Gastroesophageal sphincter (tissue), 4 donors: ENCODE data around the gene UBE2V1. TPM values are rescaled to one million over a fixed set of nuclear protein-coding genes. Genes with fewer than 3 reads are reported as not detected.

Source experiments
- ATAC-seq: fragments of 150-250 bp; one replicate; pipeline ENCODE4 v1.9.1; 2016; ENCODE audit warnings: mild to moderate bottlenecking, moderate library complexity
- H3K27ac ChIP-seq, 4 donors: fragments of 200-600 bp; sonication (generic) in 3 of 4; 1 replicate in 3 of 4; 2 replicates in 1 of 4; pipeline ENCODE4 v1.5.1; 2016 to 2019
- H3K27me3 ChIP-seq: fragments of 200-600 bp; sonication (generic); one replicate; pipeline ENCODE4 v1.5.1; 2019
- H3K36me3 ChIP-seq, 2 donors: fragments of 200-600 bp; sonication (generic); one replicate each; pipeline ENCODE4 v1.5.1; 2019; ENCODE audit warnings: control low read depth in 1 of 2
- H3K4me1 ChIP-seq, 3 donors: fragments of 200-600 bp; sonication (generic); 1 replicate in 2 of 3; 2 replicates in 1 of 3; pipeline ENCODE4 v1.5.1; 2016 to 2019; ENCODE audit warnings: control low read depth in 2 of 3
- H3K4me3 ChIP-seq, 2 donors: fragments of 200-600 bp; sonication (generic); one replicate each; pipeline ENCODE4 v1.5.1; 2019; ENCODE audit warnings: mild to moderate bottlenecking in 1 of 2, moderate library complexity in 1 of 2
- H3K9me3 ChIP-seq, 3 donors: fragments of 200-600 bp; sonication (generic); one replicate each; pipeline ENCODE4 v1.5.1; 2017 to 2019; ENCODE audit warnings: control low read depth in 2 of 3
- EP300 ChIP-seq: sonication (generic); formaldehyde crosslinking; IDR thresholded peaks from one replicate; pipeline ENCODE4 v1.6.1; 2017; ENCODE audit warnings: antibody characterized with exemption, mild to moderate bottlenecking
- POLR2A ChIP-seq, 2 donors: fragments of 450-650 bp; IDR thresholded peaks; one replicate each; pipeline ENCODE4 v1.6.1; 2017; ENCODE audit warnings: antibody characterized with exemption in 2 of 2, mild to moderate bottlenecking in 2 of 2, moderate library complexity in 1 of 2
- POLR2AphosphoS5 ChIP-seq: sonication (generic); formaldehyde crosslinking; IDR thresholded peaks from one replicate; pipeline ENCODE4 v1.6.1; 2017; ENCODE audit warnings: antibody characterized with exemption
- WGBS, 2 donors: methylation state at CpG; one replicate each; pipeline ENCODE4 v1.1.5; 2018; ENCODE audit warnings: low coverage in 1 of 2; 5-methylcytosine and 5-hydroxymethylcytosine counted together
- total RNA-seq, 4 donors: library from RNA; depleted of rRNA; stranded (reverse); fragments of >200 nt; gene quantifications; one replicate each; pipeline ENCODE4 v1.1.0, GENCODE V29; 2016
- TF ChIP-seq, protein P1 (sequence below), 4 experiments: fragments of 200-600 bp in 2 of 4; fragments of 450-650 bp in 2 of 4; sonication (generic) in 1 of 4; IDR thresholded peaks; one replicate each; pipeline ENCODE4 v1.5.1; 2017 to 2019; ENCODE audit warnings: antibody characterized with exemption in 4 of 4, mild to moderate bottlenecking in 2 of 4, moderate library complexity in 2 of 4

UBE2V1 gene
- total RNA-seq, 4 donors from 2014 or later = 69.3 to 110 (median 87.9) TPM

DNA sequence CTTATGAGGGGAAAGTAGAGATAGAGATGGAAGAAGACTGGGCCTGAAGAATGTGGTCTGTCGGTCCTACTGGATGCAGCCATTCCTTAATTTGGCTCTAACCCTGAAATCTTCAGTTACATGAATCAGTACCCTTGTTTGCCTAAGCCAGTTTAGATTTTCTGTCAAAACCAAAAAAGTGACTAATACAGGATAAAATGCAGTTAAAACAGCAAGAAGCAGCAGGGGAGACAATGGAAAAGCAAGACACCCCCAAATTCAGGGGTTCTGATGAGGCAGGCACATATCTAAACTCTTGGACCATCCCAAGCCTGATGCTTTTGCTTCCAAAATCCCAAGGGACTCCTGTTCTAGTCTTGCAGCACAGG lies 17.4 kb upstream of the UBE2V1 start:
- Histone ChIP-seq H3K27ac (peak overlapping the region; percentile 51 to 89 (median 84)), H3K4me1 (peaks cover 4 to 83% (median 12%) of the 10 kb centered on the region in 3 donors)
- 43% methylated on average over 1 of the region's 1 CpG; no CpG with 5 or more reads in 1 of the 2 donors for WGBS, 2 donors

DNA sequence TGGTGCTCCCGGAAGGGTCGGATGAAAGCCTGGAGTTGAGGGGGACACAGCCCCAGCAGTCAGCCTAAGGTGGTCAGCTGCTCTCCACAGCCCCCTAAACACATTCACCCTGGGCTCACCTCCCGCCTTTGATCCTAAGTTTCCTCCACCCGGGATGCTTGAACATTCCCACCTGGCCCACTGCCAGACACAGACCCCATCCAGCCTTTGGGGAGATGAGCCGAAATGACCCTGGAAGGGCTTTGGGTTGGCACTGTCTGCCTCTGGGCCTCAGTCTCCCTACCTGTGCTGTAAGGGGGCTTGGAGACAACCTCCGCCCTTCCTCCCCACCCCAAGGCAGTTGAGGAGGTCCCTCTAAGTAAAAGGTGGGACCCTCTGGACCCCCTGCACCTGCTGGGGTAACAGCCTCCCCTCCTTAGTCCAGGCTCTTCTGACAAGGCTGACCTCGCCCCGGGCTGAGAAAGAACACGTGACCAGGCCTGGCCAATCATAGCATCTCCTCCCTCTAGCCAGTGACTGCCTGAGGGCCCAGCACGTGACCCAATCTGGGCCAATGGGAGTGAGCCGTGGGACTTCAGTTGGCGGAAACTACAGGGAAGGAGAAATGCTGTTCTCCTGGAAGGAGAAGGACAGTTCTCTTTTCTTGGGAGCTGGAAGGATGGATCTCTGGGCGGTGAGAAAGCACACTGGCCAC lies 16.9 kb upstream of the UBE2V1 start:
- H3K27me3 ChIP-seq = no peaks in the 10 kb centered on the region
- 92% methylated on average over 2 of the region's 13 CpGs; no CpG with 5 or more reads in 1 of the 2 donors for WGBS, 2 donors
- H3K27ac ChIP-seq = peak overlapping the region; percentile 51 to 89 (median 84)
- no peak for TF ChIP-seq EP300
- TF ChIP-seq, protein P1, sequence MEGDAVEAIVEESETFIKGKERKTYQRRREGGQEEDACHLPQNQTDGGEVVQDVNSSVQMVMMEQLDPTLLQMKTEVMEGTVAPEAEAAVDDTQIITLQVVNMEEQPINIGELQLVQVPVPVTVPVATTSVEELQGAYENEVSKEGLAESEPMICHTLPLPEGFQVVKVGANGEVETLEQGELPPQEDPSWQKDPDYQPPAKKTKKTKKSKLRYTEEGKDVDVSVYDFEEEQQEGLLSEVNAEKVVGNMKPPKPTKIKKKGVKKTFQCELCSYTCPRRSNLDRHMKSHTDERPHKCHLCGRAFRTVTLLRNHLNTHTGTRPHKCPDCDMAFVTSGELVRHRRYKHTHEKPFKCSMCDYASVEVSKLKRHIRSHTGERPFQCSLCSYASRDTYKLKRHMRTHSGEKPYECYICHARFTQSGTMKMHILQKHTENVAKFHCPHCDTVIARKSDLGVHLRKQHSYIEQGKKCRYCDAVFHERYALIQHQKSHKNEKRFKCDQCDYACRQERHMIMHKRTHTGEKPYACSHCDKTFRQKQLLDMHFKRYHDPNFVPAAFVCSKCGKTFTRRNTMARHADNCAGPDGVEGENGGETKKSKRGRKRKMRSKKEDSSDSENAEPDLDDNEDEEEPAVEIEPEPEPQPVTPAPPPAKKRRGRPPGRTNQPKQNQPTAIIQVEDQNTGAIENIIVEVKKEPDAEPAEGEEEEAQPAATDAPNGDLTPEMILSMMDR (IDR thresholded peaks at IDR 0.05) = no peak
- no peaks in the 10 kb centered on the region for H3K9me3 ChIP-seq
- peaks cover 0 to 77% of the 10 kb centered on the region in 2 donors for H3K36me3 ChIP-seq
- peak overlapping the region in 1 of 2 donors; percentile 29 for H3K4me3 ChIP-seq
- peaks cover 4 to 83% (median 12%) of the 10 kb centered on the region in 3 donors for H3K4me1 ChIP-seq
- peak; percentile 42 for ATAC-seq

More for the DNA sequence above, 17.4 kb upstream of the UBE2V1 start:
- no peak for ATAC-seq
- no peaks in the 10 kb centered on the region for H3K9me3 ChIP-seq
- no peaks in the 10 kb centered on the region for H3K27me3 ChIP-seq
- no peak overlapping the region for H3K4me3 ChIP-seq
- TF ChIP-seq, protein P1 (IDR thresholded peaks at IDR 0.05) = no peak
- peaks cover 0 to 77% of the 10 kb centered on the region in 2 donors for H3K36me3 ChIP-seq

DNA sequence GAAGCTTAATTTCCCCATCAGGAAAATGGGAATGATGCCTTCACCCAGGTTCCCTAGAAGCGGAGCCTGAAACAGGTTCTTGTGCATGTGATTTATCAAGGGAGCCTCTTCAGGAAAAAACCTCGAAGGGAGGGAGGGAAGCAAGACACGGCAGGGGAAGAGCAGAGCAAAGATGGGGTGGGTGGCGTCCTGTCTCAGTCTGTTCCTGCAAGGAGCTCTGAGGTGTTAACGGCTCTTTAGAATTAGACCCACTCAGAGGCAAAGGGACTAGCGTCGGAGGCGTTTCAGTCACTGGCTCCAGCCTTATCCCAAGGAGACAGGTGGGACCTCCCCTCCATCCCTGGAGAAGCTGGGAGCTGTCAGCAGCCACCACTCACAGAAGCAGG lies 15.6 kb upstream of the UBE2V1 start:
- H3K27ac ChIP-seq = peak overlapping the region in 3 of 4 donors; percentile 84 to 89 (median 85)
- H3K9me3 ChIP-seq = no peaks in the 10 kb centered on the region
- H3K27me3 ChIP-seq = no peaks in the 10 kb centered on the region
- 70 to 77% methylated on average over 2 to 6 of the region's 8 CpGs for WGBS, 2 donors
- peaks cover 0 to 79% of the 10 kb centered on the region in 2 donors for H3K36me3 ChIP-seq
- no peak for ATAC-seq
- no peak overlapping the region for H3K4me3 ChIP-seq
- peaks cover 4 to 75% (median 12%) of the 10 kb centered on the region in 3 donors for H3K4me1 ChIP-seq
- TF ChIP-seq EP300 (no peak), POLR2A (IDR thresholded peaks at IDR 0.05) (no peak), POLR2AphosphoS5 (no peak)
- TF ChIP-seq, protein P1 (IDR thresholded peaks at IDR 0.05) = no peak

DNA sequence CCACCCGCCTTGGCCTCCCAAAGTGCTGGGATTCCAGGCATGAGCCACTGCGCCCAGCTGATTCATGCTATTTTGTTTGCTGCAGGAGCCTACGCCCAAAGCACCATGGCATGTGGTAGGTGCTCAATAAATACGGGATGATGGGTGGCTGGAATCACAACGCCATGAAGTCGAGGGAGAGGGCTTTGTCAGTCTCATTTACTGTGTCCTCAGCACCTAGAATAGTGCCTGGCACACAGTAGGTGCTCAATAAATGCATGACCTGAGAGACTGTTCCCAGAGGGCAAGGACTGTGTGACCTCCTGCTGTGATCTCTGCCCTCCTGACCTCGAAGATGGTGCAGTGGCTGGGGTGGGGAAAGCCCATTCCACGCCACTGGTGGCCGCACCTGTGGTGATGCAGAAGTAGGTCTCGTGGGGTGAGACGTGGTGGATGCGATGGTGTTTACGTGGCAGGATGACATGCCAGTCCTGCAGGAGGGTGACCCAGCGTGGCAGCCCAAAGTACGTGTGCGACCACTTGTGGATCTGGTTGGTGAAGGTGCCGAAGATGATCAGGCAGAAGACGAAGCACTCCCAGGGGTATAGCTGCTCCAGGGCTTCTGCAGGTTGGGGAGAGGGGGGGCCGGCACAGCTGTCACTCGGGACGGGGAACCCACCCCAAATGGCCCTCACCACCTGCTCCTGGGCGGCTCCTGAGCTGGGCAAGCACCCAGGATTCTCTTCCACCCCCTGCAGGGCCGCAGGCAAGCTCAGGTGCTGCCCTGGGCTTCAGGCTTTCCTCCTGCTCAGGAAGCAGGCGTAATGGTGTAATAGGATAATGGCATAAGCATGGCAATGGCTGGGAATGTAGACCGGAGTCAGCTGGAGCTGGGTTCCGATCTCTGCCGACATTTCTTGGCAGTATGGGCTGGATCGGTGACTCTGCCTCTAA lies 14.9 kb upstream of the UBE2V1 start:
- peaks cover 0 to 81% of the 10 kb centered on the region in 2 donors for H3K36me3 ChIP-seq
- H3K9me3 ChIP-seq = no peaks in the 10 kb centered on the region
- 85 to 89% methylated on average over 4 to 12 of the region's 28 CpGs for WGBS, 2 donors
- no peak overlapping the region for H3K4me3 ChIP-seq
- H3K27ac ChIP-seq = peak overlapping the region in 3 of 4 donors; percentile 84 to 89 (median 85)
- no peaks in the 10 kb centered on the region for H3K27me3 ChIP-seq
- H3K4me1 ChIP-seq = peaks cover 4 to 68% (median 7%) of the 10 kb centered on the region in 3 donors
- TF ChIP-seq POLR2AphosphoS5 = no peak
- TF ChIP-seq POLR2A (IDR thresholded peaks at IDR 0.05) = no peak
- TF ChIP-seq EP300 = no peak
- no peak for ATAC-seq

DNA sequence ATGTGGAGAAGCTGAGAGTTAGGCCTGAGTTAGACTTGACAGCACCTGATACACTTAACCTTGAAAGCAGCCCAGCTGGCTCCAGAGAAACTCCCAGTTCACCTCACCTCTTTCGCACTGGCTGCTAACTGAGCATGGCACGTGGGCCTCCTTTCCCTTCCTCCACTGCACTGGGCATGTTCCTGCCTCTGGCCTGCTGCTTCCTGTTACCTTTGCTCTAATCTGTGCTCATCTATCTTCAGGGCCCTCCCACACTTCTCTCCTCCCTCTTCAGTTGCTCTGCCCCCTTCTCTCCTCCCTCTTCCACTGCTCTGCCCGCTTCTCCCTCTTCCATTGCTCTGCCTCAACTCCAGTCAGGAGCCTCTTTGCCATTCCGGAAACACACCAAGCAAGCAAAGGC lies 13.7 kb upstream of the UBE2V1 start:
- H3K4me1 ChIP-seq = peaks cover 4 to 57% (median 7%) of the 10 kb centered on the region in 3 donors
- H3K27ac ChIP-seq = peak overlapping the region in 3 of 4 donors; percentile 53 to 85 (median 84)
- WGBS, 2 donors = 40 to 53% methylated on average over 3 to 4 of the region's 4 CpGs
- H3K9me3 ChIP-seq = no peaks in the 10 kb centered on the region
- H3K36me3 ChIP-seq = peaks cover 0 to 75% of the 10 kb centered on the region in 2 donors
- H3K27me3 ChIP-seq = no peaks in the 10 kb centered on the region
- peak; percentile 9 for TF ChIP-seq POLR2AphosphoS5
- TF ChIP-seq EP300 = no peak
- ATAC-seq = peak; percentile 51
- H3K4me3 ChIP-seq = no peak overlapping the region
